ENCODE data around the gene CCDC146.
"Not testable (repeated sequence)": the region's sequence is repeated elsewhere in the genome, so short reads cannot be mapped to it uniquely, and the experiment has no call there.

CCDC146 gene

DNA sequence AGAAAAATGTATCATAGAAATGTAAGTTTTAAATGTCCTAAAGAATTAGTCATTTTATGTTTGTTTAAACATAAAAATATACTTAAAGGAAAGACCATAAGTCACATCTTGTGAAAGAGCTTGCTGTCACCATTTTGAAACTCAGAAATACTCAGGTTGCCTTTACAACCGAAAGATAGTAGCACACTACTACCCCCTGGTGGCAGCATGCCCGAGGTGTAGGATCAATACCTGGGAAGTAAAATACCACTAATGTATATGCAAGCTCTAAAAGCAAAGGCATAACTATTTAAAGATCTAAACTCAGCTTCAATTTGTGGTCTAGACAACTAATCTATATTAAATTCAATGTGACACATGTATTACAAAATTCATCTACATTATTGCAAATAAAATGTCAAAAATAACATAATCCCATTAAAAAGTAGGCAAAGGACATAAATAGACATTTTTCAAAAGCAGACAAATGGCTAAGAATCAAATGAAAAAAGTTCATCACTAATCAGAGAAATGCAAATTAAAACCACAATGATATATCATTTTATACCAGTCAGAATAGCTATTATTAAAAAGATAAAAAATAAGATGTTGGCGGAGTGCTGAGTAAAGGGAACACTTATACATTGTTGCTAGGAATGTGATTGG lies 124.9 kb downstream of the CCDC146 start:
- peak; percentile 84 for DNase-seq

DNA sequence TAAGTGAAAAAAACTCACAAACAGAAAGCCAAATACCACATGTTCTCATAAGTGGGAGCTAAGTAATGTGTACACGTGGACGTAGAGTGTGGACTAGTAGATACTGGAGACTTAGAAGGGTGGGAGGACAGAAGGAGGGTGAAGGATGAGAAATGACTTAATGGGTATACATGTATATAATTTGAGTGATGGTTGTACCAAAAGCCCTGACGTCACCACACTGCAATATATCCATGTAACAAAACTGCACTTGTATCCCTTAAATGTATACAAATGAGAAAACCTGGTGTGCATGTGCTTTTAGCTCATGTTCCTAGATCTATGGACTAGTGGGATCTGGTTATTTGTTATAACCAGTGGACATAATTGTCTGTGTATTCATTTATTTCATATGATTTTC lies 125.7 kb downstream of the CCDC146 start:
- DNase-seq, result no peak

DNA sequence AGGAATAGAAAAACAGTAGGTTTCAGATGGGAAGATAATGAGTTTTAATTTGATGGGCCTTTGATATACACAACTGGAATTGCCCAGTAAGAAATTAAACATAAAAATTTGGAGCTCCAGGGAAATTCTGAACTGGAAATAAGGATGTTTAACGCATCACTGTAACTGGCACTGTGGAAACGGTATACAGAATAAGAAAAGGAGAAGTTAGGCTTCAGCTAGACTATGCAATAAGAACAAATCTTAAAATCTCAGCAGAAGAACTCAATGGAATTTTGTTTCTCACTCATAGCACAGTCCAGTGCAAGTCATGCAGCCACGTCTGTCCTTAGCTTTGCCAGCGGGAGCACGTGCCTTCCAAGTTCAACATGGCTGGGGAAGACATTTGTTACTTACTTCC lies 130.1 kb downstream of the CCDC146 start:
- DNase-seq, result no peak

DNA sequence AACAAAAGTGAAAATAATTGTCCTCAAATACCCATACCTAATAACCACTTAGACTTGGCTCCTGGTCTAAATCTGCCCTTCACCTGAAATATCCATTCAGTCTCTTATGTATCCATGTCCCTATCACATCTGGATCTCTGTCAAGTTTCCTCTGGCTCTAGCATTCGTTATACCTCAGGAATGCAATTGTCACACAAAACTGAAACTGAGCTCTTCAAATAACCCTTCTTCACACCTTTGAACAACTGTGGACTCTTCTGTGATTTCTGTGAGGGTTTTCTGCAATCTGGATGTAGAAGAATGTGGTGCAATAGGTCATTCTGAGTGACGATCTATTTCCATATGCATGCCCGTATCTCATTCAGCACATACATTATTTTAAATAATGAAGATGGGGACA lies 130.7 kb downstream of the CCDC146 start:
- no peak for DNase-seq

DNA sequence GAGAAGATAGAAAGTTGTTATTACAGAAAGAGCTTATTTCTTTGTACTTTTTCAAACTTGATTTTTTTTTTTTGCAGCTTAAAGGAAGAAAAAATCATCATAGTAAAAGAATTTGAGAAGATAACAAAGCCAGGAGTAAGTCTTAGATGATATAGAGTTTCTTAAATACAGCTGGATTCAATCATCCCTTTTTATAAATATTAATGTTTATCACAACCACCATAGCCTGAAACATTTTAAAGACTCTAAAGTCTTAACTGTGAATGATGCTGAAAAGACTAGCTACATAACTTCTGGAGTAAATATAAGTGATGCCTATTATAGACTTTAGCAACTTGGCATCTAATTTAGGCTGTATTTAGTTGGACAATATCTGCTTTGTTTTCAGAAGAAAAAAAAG lies 132.0 kb downstream of the CCDC146 start:
- no peak for DNase-seq

DNA sequence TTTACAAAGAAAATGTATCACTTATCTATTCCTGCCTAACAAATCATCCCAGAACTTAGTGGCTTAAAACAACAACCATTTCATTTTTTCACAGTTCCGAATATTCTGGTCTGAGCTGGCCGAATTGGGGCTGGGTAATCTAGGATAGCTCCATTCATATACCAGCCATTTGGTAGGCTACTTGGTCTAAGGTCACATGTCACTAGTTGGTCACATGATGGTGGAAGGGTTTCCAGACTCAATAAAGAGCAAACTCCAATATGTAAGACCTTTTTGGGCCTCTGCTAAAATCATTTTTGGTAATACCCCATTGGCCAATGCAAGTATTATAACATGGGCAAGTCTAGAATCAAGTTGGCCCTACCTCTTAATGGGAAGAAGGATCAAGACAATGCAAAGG lies 132.5 kb downstream of the CCDC146 start:
- DNase-seq, result no peak

DNA sequence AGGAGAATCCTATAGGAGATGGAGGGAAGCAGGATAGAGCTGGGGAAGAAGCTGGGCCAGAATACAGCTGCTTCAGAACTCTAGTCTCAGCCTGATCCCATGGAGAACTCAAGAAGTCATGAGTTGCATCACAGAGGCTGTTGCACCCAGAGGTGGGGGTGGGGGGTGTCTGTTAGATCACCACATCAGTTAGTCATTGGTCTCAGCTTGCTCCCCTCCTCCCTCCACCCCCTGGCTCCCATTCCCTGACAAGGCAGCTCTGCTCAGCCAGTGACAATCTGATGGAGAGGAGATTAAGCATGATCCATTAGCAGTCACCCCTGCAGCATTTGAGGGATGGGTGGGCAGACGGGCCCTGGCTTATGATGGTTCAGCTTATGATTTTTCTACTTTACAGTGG lies 135.6 kb downstream of the CCDC146 start:
- DNase-seq, result no peak

DNA sequence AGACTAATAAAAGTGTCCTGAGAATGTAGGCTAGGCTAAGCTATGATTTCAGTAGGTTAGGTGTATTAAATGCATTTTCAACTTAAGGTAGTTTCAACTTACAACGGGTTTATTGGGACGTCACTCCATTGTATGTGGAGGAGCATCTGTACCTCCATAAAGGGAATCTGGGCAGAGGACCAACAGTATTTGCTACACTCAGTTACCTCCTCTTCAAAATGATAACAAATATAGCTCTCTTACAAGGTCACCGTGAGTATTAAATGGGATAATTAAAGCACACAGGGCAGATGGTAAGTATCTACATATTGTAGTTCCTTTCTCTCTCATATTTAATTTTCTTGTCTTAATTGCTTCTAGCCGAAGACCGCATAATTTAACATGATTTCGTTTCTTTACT lies 136.2 kb downstream of the CCDC146 start:
- DNase-seq, result no peak

DNA sequence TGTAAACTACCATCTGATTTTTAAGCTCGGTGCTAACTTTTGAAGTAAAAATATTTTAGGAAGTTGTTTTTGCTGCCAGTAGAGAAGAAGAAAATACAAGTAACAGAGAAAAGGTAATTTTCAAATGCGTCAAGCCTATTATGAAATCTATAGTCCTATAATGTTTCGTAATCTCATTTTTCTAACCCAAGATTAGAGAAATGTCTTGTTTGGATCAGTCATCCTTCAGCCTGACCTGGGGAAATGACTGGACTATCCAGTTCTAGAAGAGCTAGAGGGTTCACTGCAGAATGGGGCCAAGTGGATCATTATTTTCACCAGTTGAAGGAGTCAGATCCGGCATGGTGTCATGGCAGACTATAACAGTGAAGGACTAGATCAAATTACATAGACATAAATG lies 139.9 kb downstream of the CCDC146 start:
- DNase-seq, result no peak

DNA sequence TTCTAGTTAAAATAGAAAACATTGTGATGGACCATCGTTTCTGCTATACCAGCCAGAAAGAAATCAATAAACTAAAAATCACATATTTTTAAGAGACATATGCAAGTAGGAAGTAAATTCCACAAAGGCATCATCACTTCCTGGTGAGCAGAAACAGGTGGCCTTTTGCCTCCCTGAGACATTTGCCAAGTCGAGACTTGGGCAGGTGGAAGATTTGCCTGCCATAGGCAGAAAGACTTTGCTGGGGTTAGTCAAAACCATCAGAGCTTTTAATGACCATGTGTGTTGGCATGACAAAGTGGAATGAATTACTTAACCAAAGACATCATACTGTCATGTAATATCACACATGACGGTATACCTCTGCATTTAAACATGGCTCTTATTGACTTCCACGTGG lies 143.3 kb downstream of the CCDC146 start:
- DNase-seq, result no peak

DNA sequence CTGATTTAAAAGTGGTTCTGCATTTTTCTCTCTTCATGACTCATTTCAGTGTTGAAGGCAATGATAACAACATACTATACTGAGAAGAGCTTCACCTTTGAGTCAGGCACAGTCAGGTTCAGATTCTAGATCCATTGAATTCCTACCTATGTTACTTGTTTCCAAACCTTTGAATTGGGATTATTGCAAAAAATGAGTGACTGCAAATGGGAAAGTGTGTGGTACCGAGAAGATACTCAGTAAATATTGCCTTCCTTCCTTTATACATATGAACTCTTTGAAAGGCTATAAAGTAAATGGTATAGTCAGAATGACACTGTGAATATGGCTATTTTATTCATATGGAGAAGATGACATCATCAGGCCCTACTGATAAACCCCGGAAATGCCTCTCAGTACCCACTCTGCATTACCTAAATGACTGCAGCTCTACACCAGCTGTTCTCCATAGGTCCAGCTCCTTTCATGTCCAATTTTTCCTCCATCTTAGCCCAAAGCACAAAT lies 143.9 kb downstream of the CCDC146 start:
- DNase-seq, result no peak

DNA sequence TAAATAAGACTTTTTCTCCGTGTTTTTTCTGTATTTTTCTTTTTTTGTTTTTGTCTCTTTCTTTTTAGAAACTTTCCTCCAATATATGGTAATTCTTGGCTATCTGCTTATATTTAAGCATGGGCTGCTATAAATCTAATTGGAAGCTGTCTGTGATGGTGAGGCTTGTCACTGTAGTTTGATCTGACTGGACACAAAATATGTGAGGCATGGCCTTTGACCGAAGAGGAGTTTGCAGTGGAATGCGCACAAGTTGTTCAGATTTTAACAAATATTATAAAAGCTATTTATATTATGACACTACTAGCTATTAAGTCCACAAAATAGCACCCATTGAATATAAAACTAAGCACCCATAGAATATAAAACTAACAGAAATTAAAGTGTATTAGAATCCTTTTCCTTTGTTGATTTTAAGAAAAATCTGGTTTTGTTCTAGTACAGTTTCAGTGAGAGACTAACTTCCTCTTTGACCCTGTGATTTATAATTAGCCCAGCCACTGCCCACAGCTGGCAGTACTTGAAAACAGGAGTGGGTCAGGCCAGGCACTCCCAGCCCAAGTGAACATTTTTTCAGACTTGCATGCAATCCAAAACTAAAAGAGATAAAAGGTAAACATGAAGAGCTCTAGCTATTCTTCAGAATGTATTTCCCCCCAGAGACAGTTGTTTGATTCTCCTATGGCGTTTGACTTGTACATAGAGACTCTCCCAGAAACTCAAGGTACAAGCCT lies 147.1 kb downstream of the CCDC146 start:
- no peak for DNase-seq

DNA sequence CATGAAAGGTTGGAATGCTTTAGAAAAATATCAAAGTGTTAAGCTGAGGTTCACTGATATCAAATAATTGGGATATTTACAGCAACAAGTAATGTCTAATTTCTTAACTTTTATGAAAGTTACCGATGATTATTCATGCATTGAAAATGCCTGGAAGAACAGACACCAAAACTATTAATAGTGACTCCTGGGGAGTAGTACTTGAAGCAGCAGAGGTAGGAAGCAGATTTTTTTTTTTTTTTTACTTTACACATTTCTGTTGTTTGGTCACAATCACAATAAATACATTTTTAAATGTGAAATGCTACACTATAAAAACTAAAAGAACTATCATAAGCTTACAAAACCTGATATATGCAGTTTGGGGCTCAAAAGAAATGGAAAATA lies 147.7 kb downstream of the CCDC146 start:
- DNase-seq, result no peak

DNA sequence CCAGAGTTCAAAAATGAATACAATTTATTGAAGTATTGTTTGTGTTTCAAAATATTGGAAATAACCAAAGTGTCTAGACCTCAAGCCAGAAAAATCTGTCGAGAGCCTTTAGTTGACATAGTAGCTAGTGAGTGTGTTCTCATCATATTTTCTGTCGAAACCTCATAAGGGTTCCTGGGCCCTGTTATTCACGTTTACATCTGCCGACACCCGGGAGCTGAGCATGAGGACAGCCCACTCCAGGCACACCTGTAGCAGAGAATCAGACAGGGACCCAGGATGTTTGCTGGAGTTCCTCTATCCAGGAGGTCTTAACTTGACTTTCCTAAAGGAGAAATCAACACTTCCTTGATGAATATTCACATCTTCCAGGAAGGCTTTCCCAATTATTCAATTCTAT lies 149.4 kb downstream of the CCDC146 start:
- DNase-seq, result no peak

DNA sequence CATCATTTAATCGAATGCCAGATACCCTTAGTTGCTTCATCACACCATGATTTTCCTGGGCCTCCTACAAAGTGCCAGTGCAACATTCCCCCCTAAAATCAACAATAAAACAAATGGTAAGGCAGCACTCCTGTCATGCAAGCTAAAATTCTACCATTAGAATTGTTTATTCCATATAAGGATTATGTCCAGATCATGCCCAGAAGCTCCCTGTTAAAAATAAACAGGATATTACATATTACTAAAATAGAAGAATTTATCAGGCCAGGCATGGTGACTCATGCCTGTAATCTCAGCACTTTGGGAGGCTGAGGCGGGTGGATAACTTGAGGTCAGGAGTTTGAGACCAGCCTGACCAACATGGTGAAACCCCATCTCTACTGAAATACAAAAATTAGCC lies 153.2 kb downstream of the CCDC146 start:
- DNase-seq, result not testable (repeated sequence)

DNA sequence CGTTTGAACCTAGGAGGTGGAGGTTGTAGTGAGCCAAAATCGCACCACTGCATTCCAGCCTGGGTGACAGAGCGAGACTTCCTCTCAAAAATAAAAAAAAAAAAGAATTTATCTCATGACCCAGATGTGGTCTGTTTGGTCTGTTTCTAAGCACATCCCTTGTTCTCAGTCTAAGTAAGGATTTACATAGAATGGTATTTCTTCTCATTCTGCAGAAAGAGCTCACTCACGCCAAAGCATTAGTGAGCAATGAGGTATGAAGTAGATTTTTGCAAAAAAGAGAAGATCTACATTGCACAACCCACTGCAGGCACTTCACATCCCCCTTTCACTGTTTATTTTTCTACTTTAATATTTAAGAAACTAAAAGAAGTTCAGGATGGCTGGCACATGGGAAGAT lies 153.7 kb downstream of the CCDC146 start:
- DNase-seq, result no peak

DNA sequence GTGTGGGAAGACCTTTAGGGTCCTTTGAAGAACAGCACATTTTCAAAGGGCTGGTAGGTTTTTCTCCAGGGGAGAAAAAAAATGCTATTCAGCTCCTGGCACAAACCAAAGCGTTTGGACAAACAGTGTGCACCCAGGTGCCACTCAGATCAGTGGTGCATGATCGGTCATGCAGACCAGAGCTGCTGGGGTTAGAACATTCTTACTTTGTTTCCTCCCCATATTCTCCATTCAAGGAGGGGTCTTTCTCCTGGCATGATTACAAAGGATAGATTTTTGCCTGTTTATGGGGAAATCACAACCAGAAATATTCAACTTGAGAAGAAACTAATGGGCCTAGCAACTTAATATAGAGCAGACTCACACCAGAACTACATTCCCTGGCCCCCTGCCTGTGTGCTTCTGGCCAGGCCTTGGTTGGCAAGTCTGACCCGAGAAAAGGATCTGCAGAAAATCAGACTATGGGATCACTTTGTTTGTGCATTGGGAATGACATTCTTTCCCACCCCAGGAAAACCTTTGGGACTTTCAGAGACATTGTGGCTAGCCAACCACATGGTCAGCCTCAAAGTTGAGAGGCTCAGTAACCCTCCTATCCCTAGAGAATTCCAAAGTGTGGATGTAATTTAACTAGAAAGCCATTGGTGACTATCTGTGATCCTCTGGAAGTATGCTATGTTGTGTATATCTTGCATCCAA lies 159.5 kb downstream of the CCDC146 start:
- no peak for DNase-seq

DNA sequence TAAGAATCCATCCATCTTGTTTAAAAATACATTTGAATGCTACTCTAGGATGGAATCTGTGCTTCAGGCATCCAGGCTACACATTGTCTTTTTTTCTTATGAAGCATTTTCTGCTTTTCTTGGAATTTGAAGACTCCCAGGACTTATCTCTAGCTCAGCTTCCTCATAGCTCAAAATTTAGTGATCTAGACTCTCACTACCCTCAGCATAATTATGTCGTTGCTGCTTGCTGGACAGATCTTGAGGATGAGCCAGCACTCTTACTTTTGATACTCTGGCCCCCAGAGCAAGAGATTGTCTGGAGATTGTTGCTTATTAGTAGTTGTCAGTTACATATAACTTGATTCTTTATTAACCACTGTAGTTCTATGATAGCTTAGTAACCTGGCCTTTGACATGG lies 160.5 kb downstream of the CCDC146 start:
- no peak for DNase-seq

DNA sequence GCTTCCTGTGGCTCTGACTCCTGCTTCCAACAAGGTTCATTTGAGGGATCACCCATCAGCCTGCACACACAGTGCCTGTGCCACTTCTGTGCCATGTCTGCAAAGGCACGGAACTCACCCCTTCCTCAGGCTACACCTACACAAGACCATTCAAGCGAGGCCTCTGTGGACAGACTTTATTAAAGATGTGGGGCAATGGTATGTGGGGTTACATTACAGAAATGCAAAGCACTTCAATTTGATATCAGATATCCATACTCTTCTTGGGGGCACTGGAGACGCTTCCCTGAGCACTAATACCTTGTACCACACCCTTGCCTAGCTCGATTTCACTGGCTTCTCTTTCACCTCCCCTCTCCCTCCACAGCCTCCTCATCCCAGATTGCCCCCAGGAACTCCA lies 161.6 kb downstream of the CCDC146 start:
- no peak for DNase-seq

DNA sequence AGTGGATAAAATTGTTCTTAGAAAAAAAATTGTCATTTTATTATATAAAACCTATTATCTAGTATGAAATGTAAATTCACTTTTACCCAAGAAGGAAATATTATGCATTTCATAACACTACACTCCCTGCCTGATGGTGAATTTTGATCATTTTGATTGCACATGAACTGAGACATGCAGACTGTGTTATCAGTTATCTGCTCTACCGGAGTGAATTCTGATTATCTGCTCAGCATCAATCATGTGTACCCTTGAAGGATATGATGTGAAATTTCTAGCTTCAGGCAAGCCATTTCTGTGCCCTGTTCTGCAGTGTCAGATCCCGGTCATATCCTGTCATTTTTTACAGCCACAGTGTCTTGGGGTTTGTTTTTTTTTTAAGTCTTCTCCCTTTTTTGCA lies 162.2 kb downstream of the CCDC146 start:
- no peak for DNase-seq

DNA sequence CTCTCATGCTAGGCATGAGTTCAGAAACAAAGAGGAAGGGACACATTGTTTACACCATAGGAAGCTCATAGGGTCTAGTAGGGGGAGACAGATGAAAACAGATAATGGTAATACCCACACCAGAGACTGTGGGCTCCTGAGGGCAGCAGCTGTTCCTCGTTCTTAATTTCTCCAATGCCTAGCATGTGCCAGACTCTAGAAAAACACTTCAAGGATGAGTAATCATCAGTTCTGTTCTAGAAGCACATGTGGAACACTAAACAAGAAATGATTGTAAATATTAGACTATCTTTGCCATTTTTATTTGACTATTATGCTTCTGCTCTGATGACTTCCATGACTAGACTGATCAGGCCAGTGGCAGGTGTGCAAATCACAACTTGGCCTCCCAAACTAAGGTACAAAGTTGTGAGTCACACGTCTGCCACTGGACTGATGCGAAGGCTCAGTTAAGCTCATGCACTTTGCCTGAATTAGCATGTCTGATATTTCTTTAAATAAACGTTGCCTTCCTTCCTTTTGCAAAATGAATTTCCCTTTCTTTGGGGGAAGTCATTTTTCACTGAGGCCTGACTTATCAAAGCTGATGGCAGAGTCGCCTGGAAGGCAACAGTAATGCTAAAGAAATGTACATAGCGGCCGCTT lies 166.4 kb downstream of the CCDC146 start:
- DNase-seq, result no peak

DNA sequence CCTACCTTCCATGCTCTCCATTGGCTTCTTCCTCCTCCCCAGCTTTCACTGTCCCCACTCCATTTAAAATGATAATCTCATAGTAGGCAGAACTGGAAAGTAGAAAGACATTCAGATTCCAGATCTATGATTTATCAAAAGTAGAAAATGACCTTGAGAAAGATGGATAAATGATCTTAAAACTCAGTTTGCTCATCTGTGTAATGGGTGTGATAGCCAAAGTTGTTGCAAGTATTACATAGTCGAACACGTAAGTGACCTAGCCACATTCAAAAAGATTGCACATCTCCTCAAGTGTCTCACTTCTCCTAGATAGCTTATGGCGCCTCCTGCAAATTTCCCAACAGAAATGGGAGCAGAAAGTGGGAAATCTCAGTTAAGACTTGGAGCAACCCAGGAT lies 167.0 kb downstream of the CCDC146 start:
- no peak for DNase-seq

DNA sequence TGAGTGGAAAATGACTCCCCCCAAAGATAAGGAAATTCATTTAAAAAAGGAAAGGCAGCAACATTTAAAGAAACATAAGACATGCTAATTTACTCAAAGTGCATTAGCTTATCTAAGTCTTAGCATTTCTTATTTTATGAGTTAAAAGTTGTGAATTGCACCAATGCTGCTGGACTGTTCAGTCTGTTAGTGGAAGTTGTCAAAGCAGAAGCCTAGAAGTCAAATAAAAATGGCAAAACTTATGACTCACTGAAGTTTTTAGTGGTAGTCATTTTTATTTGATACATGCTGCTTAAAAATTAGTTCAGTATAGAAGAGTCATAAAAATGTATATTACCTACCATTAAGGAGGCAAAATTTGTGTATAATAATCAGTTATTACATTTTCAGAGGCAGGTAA lies 168.0 kb downstream of the CCDC146 start:
- no peak for DNase-seq

DNA sequence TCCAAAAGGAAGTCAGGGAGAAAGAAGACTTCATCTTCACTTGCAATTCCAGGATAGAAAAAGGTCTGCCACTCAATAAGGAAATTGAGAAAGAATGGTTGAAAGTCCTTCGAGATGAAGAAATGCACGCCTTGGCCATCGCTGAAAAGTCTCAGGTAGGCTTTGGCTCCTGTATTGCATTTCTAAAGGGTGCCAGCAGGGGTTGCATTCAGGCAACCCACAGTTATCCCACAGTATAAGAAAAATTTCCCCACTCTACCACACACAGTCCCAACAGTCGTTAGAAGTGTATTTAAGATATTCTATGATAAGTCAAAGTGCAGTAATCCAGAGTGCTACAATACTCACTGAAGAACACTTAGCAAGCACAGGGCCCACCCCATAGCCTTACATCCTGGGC lies 170.6 kb downstream of the CCDC146 start:
- no peak for DNase-seq
